ENCODE results near the gene SIX2.
"Not testable (repeated sequence)": the region's sequence is repeated elsewhere in the genome, so short reads cannot be mapped to it uniquely, and the experiment has no call there.

- TF ChIP-seq POLR2A (IDR thresholded peaks at IDR 0.05; ENCODE audit: low read depth, low read length); POLR2AphosphoS5 (IDR thresholded peaks at IDR 0.05; ENCODE audit: low read depth, low read length); SPI1 (IDR thresholded peaks at IDR 0.05; ENCODE audit: low read depth, low read length); TAF1 (IDR thresholded peaks at IDR 0.05; ENCODE audit: low read depth, low read length); PAX5 (IDR thresholded peaks at IDR 0.05; ENCODE audit: insufficient read depth, low read length, severe bottlenecking): not testable (repeated sequence)
Measured at GRCh38 chr2:45039804-45040203, 30.6 kb upstream of the SIX2 start.
